ENCODE results near the gene P2RX3. TPM values are rescaled to one million over a fixed set of nuclear protein-coding genes. Genes with fewer than 3 reads are reported as not detected.

P2RX3 gene
- polyA plus RNA-seq, 2 donors, result not detected

DNA sequence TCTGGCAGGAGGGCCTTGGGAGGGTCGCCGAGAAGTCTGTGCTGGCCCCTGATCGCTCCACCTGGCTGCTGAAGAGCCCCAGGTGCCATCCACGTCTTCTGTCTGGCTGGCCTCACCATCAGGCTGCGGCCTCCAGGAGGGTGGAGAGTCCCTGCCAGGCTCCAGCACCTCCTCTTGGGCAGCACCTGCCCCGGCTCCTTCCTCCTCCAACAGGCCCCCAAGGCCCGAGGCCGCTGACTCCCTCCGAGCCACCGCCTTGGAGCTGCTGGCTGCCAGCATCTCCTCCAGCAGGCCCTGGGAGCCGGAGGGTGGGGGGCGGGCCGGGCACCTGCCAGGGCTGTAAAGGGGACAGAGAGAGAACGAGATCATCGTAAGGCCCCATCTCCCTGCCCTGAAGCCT, 35.7 kb upstream of the P2RX3 start:
- peaks cover 25 to 52% of the 10 kb centered on the region in 2 donors for H3K36me3 ChIP-seq (ENCODE audit: control insufficient read depth in 2 of 2, insufficient read depth in 2 of 2, low read length in 1 of 2)
- H3K27ac ChIP-seq (ENCODE audit: low read depth in 2 of 2, low read length in 1 of 2), result no peak overlapping the region
- WGBS, 2 donors, result 90% methylated on average over 14 to 15 of the region's 15 CpGs
- H3K4me1 ChIP-seq (ENCODE audit: control insufficient read depth in 2 of 2, insufficient read depth in 2 of 2, low read length in 1 of 2), result peaks cover 0 to 26% of the 10 kb centered on the region in 2 donors
- H3K9me3 ChIP-seq (ENCODE audit: control insufficient read depth in 2 of 2, insufficient read depth in 1 of 2, low read depth in 1 of 2, low read length in 1 of 2), result peaks cover 0 to 18% of the 10 kb centered on the region in 2 donors
- no peak overlapping the region for H3K4me3 ChIP-seq (ENCODE audit: low read depth in 1 of 2, low read length in 2 of 2)
- no peaks in the 10 kb centered on the region for H3K27me3 ChIP-seq (ENCODE audit: control insufficient read depth in 1 of 2, insufficient read depth in 2 of 2, low read length in 2 of 2)

DNA sequence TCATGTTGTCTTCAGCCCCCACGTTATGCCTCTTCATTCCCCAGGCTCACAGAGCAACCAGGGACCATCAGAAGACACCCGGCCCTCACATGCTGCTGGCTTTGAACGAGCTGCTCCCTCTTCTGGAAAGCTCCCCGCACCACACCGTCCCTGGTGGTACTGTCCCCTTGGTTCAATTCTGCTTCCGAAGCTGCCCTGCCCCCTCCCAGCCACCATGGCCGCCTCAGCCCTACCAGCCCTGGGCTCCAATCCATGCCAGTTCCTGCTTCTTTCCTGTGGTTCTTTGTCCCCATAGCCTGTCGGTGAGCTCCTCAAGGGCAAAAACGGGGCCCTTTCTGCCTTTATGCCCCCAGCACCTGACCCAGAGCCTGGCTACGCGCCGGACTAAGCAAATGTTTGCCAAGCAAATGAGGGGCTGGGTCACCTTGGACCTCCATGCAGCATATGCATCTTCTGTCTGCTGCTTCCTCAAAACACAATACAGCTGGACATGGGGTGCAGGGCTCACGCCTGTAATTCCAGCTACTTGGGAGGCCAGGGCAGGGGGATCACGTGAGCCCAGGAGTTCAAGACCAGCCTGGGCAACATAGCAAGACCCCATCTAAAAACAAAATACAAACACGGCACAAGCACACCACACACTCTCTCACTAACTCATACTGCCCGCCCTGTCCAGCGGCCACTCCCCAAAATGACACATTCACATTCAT, 34.7 kb upstream of the P2RX3 start:
- Histone ChIP-seq H3K4me1 (ENCODE audit: control insufficient read depth in 2 of 2, insufficient read depth in 2 of 2, low read length in 1 of 2) (peaks cover 1 to 30% of the 10 kb centered on the region in 2 donors), H3K36me3 (ENCODE audit: control insufficient read depth in 2 of 2, insufficient read depth in 2 of 2, low read length in 1 of 2) (peaks cover 25 to 52% of the 10 kb centered on the region in 2 donors), H3K9me3 (ENCODE audit: control insufficient read depth in 2 of 2, insufficient read depth in 1 of 2, low read depth in 1 of 2, low read length in 1 of 2) (peaks cover 0 to 18% of the 10 kb centered on the region in 2 donors), H3K27me3 (ENCODE audit: control insufficient read depth in 1 of 2, insufficient read depth in 2 of 2, low read length in 2 of 2) (no peaks in the 10 kb centered on the region), H3K27ac (ENCODE audit: low read depth in 2 of 2, low read length in 1 of 2) (peak overlapping the region; percentile 15 to 76), H3K4me3 (ENCODE audit: low read depth in 1 of 2, low read length in 2 of 2) (no peak overlapping the region)
- WGBS, 2 donors, result 75 to 83% methylated on average over 17 of the region's 17 CpGs

DNA sequence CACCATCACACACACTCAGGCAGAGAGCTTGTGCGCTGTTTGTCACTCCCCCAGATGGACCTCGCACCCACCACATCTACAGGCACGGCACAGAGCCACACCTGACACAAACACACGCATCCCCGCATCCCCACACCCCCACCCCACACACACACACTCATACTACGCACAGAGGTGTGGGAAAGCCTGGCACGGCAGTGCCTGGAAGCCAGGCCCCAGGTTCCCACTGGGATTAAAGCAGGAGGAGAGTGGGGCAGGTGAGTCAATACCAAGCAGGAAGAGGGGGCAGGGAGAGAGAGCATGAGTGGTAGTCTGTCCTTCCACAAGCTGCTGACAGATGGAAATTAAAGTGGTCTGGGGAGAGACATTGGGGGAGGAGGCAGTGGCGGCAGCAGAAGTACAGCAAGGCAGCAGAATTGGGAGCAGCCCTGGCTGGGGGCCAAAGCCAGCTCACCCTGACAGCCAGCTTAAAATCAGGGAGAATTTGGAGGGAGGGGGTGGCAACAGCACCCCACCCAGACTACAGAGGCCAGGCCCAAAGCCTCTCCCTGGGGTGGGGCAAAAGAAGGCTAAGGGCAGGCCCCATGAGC, 34.1 kb upstream of the P2RX3 start:
- Histone ChIP-seq H3K9me3 (ENCODE audit: control insufficient read depth in 2 of 2, insufficient read depth in 1 of 2, low read depth in 1 of 2, low read length in 1 of 2) (peaks cover 0 to 16% of the 10 kb centered on the region in 2 donors), H3K4me1 (ENCODE audit: control insufficient read depth in 2 of 2, insufficient read depth in 2 of 2, low read length in 1 of 2) (peaks cover 4 to 36% of the 10 kb centered on the region in 2 donors), H3K27me3 (ENCODE audit: control insufficient read depth in 1 of 2, insufficient read depth in 2 of 2, low read length in 2 of 2) (no peaks in the 10 kb centered on the region), H3K27ac (ENCODE audit: low read depth in 2 of 2, low read length in 1 of 2) (peak overlapping the region; percentile 72 to 76), H3K36me3 (ENCODE audit: control insufficient read depth in 2 of 2, insufficient read depth in 2 of 2, low read length in 1 of 2) (peaks cover 25 to 51% of the 10 kb centered on the region in 2 donors), H3K4me3 (ENCODE audit: low read depth in 1 of 2, low read length in 2 of 2) (no peak overlapping the region)
- WGBS, 2 donors, result 53 to 54% methylated on average over 8 of the region's 8 CpGs

DNA sequence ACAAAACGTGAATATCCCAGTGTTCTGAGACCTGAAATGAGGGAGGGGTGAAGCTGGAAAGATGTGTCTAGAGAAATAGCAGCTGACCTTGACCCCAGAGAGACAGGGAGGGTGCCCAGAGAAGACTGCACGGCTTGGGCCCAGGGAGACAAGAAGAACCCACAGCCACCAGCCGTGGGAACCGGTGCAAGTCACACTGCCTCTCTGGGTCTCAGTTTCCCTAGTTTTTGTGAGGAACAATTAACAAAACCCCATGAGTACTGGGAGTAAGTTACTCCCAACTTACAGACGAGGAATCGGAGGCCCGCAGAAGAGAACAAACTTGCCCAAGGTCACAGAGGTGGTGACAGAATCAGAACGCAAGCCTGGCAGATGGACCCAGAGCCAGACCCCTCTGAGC, 32.6 kb upstream of the P2RX3 start:
- peaks cover 0 to 4% of the 10 kb centered on the region in 2 donors for H3K9me3 ChIP-seq (ENCODE audit: control insufficient read depth in 2 of 2, insufficient read depth in 1 of 2, low read depth in 1 of 2, low read length in 1 of 2)
- H3K27ac ChIP-seq (ENCODE audit: low read depth in 2 of 2, low read length in 1 of 2), result peak overlapping the region; percentile 22 to 45
- 73 to 86% methylated on average over 8 of the region's 8 CpGs for WGBS, 2 donors
- no peak overlapping the region for H3K4me3 ChIP-seq (ENCODE audit: low read depth in 1 of 2, low read length in 2 of 2)
- H3K4me1 ChIP-seq (ENCODE audit: control insufficient read depth in 2 of 2, insufficient read depth in 2 of 2, low read length in 1 of 2), result peaks cover 8 to 47% of the 10 kb centered on the region in 2 donors
- H3K36me3 ChIP-seq (ENCODE audit: control insufficient read depth in 2 of 2, insufficient read depth in 2 of 2, low read length in 1 of 2), result peaks cover 16 to 48% of the 10 kb centered on the region in 2 donors
- no peaks in the 10 kb centered on the region for H3K27me3 ChIP-seq (ENCODE audit: control insufficient read depth in 1 of 2, insufficient read depth in 2 of 2, low read length in 2 of 2)

DNA sequence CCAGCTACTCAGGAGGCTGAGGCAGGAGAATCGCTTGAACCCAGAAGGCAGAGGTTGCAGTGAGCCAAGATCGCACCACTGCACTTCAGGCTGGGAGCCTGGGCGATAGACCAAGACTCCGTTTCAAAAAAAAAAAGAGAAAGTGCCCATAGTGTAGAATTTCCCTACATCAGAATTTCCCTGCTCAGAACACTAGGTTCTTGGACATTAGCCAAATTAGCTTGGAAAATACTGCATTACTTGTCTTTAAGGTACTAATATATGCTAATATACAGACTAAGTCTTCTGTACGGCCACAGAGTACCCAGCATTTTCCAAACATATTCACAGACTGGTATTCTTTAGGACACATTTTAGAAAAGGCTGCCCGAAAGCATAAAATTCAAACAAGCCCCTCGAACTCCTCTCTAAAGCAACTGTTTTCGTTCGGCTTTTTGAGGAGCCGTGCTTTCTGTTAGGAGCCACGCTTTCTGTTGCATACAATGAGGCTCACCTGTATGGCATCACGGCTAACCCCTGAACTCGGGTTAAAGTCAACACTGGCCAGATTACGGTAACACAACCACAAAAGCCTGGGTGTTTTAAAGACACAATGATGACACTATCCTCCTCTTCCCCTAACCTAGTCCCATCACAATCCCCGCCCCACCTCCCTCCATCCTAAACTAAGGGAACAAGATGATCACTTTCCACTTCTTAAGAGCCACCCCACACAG, 31.8 kb upstream of the P2RX3 start:
- no peak overlapping the region for H3K4me3 ChIP-seq (ENCODE audit: low read depth in 1 of 2, low read length in 2 of 2)
- H3K36me3 ChIP-seq (ENCODE audit: control insufficient read depth in 2 of 2, insufficient read depth in 2 of 2, low read length in 1 of 2), result peaks cover 8 to 40% of the 10 kb centered on the region in 2 donors
- peaks cover 8 to 47% of the 10 kb centered on the region in 2 donors for H3K4me1 ChIP-seq (ENCODE audit: control insufficient read depth in 2 of 2, insufficient read depth in 2 of 2, low read length in 1 of 2)
- H3K27me3 ChIP-seq (ENCODE audit: control insufficient read depth in 1 of 2, insufficient read depth in 2 of 2, low read length in 2 of 2), result no peaks in the 10 kb centered on the region
- H3K27ac ChIP-seq (ENCODE audit: low read depth in 2 of 2, low read length in 1 of 2), result no peak overlapping the region
- H3K9me3 ChIP-seq (ENCODE audit: control insufficient read depth in 2 of 2, insufficient read depth in 1 of 2, low read depth in 1 of 2, low read length in 1 of 2), result no peaks in the 10 kb centered on the region
- 67 to 70% methylated on average over 15 of the region's 15 CpGs for WGBS, 2 donors

DNA sequence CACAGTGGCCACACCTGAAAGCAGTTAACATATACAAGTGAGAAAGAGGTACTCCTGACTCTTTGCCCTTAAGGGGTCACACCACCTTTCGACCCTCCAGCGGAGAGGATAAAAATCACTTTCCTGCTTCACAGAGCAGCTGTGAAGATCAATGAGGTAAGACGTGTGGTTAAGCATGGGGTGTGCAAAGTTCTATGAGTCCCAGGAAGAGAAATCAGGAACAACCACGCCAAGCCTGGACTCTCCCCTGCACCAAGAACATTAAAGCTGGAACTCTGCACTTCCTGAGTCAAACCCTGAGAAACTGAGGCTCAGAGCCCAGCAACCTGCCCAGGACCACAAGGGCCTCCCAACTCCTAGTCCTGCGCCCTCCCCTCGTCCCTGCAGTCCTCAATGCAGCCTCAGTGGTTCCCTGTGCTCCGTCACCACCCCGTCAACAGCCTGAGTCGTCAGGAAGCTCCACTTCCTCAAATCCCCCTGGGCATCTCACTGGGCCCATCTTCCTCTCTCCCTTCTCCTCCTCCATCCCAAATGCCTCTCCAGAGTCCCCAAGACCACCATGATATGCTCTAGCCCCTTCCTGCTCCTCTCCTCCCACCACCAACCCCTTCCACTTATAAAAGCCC, 31.1 kb upstream of the P2RX3 start:
- H3K9me3 ChIP-seq (ENCODE audit: control insufficient read depth in 2 of 2, insufficient read depth in 1 of 2, low read depth in 1 of 2, low read length in 1 of 2), result no peaks in the 10 kb centered on the region
- no peak overlapping the region for H3K4me3 ChIP-seq (ENCODE audit: low read depth in 1 of 2, low read length in 2 of 2)
- peak overlapping the region; percentile 69 to 83 for H3K27ac ChIP-seq (ENCODE audit: low read depth in 2 of 2, low read length in 1 of 2)
- 63 to 65% methylated on average over 9 of the region's 9 CpGs for WGBS, 2 donors
- peaks cover 2 to 33% of the 10 kb centered on the region in 2 donors for H3K36me3 ChIP-seq (ENCODE audit: control insufficient read depth in 2 of 2, insufficient read depth in 2 of 2, low read length in 1 of 2)
- H3K4me1 ChIP-seq (ENCODE audit: control insufficient read depth in 2 of 2, insufficient read depth in 2 of 2, low read length in 1 of 2), result peaks cover 8 to 48% of the 10 kb centered on the region in 2 donors
- no peaks in the 10 kb centered on the region for H3K27me3 ChIP-seq (ENCODE audit: control insufficient read depth in 1 of 2, insufficient read depth in 2 of 2, low read length in 2 of 2)

DNA sequence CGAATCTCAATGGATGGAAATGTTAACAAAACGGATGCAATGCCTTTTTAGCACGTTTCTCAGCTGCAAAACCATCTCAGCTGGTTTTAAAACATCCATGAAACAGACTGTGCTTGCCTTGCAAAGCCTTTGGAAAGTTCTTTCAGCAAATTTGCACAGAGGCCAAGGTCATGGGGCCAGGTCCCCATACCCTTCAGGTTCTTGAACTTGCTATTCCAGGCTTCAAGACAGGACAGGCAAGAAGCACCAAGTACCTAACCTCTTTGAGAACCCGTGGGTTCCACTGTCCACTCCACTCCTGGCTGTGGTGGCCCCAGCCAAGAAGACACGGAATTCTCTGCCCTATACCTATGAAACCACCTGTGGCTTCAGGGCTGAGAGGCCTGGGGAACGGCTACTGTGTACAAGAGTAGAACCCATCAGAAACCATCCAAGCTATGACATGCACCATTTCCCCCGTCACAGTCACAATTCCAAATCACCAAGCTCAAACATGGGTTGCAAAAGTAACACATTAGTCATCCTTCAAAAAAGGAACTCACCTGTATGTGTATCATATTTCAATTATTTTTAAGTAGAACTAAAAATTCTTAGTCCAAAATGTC, 30.4 kb upstream of the P2RX3 start:
- Histone ChIP-seq H3K27me3 (ENCODE audit: control insufficient read depth in 1 of 2, insufficient read depth in 2 of 2, low read length in 2 of 2) (no peaks in the 10 kb centered on the region), H3K4me3 (ENCODE audit: low read depth in 1 of 2, low read length in 2 of 2) (peak overlapping the region in 1 of 2 donors; percentile 19), H3K36me3 (ENCODE audit: control insufficient read depth in 2 of 2, insufficient read depth in 2 of 2, low read length in 1 of 2) (peaks cover 3 to 33% of the 10 kb centered on the region in 2 donors), H3K9me3 (ENCODE audit: control insufficient read depth in 2 of 2, insufficient read depth in 1 of 2, low read depth in 1 of 2, low read length in 1 of 2) (no peaks in the 10 kb centered on the region), H3K27ac (ENCODE audit: low read depth in 2 of 2, low read length in 1 of 2) (peak overlapping the region; percentile 69 to 83), H3K4me1 (ENCODE audit: control insufficient read depth in 2 of 2, insufficient read depth in 2 of 2, low read length in 1 of 2) (peaks cover 14 to 55% of the 10 kb centered on the region in 2 donors)
- WGBS, 2 donors, result 46 to 50% methylated on average over 7 of the region's 7 CpGs

DNA sequence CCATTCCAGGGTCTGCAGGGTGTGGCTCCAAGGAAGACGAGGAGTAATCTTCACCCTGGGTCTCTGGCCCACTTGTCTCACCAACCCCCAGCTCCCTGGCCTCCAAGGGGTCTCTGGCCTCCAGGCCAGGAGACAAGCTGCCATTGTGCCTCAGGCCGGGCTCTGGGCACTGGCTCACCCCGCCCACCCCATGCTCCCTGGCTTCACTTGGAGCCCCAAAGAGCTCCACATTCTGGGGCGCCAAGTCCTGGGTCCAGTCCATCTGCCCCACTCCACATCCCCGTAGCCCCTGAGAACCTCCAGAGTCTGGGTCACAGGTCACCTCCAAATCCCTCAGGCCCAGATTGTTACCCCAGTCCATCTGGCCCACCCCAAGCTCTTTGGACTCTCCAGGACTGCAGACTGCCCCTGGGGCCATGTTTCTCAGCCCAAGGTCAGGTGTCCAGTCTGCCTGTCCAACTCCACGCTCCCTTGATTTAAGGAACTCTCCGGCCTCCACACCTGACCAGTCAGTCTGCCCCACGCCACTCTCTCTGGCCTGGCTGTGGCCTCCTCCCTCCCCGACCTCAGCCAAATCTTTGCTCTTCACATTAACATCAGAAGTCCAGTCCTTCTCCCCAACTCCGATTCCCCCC, 29.6 kb upstream of the P2RX3 start:
- 75 to 85% methylated on average over 10 of the region's 10 CpGs for WGBS, 2 donors
- Histone ChIP-seq H3K27ac (ENCODE audit: low read depth in 2 of 2, low read length in 1 of 2) (peak overlapping the region; percentile 69 to 91), H3K27me3 (ENCODE audit: control insufficient read depth in 1 of 2, insufficient read depth in 2 of 2, low read length in 2 of 2) (no peaks in the 10 kb centered on the region), H3K36me3 (ENCODE audit: control insufficient read depth in 2 of 2, insufficient read depth in 2 of 2, low read length in 1 of 2) (peaks cover 10 to 34% of the 10 kb centered on the region in 2 donors), H3K4me1 (ENCODE audit: control insufficient read depth in 2 of 2, insufficient read depth in 2 of 2, low read length in 1 of 2) (peaks cover 17 to 58% of the 10 kb centered on the region in 2 donors), H3K9me3 (ENCODE audit: control insufficient read depth in 2 of 2, insufficient read depth in 1 of 2, low read depth in 1 of 2, low read length in 1 of 2) (no peaks in the 10 kb centered on the region), H3K4me3 (ENCODE audit: low read depth in 1 of 2, low read length in 2 of 2) (no peak overlapping the region)

Data from esophagus (tissue), 2 donors.